ENCODE measurements around the gene CLEC2B.

Gene CLEC2B

DNA sequence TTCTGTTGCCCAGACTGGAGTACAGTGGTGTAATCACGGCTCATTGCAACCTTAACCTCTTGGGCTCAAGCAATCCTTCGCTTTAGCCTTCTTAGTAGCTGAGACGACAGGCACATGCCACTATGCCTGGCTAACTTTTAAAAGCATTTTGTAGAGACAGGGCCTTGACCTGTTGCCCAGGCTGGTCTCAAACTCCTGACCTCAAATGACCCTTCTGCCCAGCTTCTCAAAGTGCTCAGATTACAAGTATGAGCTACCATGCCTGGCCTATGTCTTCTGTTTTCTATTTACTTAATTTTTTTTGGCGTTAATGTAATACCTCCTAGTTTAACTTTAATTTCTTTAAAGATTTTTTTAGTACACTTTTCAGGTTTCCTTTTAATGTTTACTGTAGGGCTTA is 62.4 kb downstream of the CLEC2B start:
- DNase-seq, result no peak

DNA sequence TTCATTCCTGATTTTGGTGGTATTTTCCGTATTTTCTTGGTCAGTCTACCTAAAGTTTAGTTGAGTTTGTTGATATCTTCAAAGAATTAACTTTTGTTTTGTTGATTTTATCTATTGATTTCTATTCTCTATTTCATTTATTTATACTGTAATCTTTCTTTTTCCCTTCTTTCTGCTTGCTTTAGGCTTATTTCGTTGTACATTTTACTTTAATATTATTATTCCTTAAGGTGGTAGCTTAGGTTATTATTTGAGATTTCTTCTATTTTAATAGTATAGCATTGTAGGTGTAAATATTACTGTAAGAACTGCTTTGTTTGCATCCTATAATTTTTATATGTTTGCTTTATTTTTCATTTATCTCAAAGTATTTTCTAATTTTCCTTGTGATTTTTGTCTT is 63.3 kb downstream of the CLEC2B start:
- DNase-seq, result no peak

Measured in NCI-H510A treated with DMSO at 0.1 percent for 48 hours (cell line).